RWPE2 (cell line): Measurements from ENCODE around the gene OR5M3.

Source experiments
- ATAC-seq: fragments of 200-7000 bp; cut with Tn5 transposase; 3 replicates; pipeline ENCODE4 v1.9.1; 2021; ENCODE audit warnings: low read depth
- DNase-seq: peaks from one replicate; pipeline ENCODE4 v3.0.0-alpha.2; 2020; ENCODE audit warnings: low spot score
- H3K27ac ChIP-seq: fragments of 450-650 bp; 2 replicates; pipeline ENCODE4 v1.5.1; 2017; ENCODE audit warnings: mild to moderate bottlenecking; ENCODE audit not compliant: poor library complexity, severe bottlenecking
- H3K27me3 ChIP-seq: fragments of 250-450 bp; sonication (Bioruptor Pico); 2 replicates; pipeline ENCODE4 v1.5.1; 2021; ENCODE audit warnings: mild to moderate bottlenecking, moderate library complexity; ENCODE audit not compliant: insufficient read depth, poor library complexity, severe bottlenecking
- H3K36me3 ChIP-seq: fragments of 250-450 bp; sonication (Bioruptor Pico); 2 replicates; pipeline ENCODE4 v1.5.1; 2020; ENCODE audit warnings: low read depth, mild to moderate bottlenecking, moderate library complexity
- H3K4me1 ChIP-seq: fragments of 250-450 bp; sonication (Bioruptor Pico); 2 replicates; pipeline ENCODE4 v1.5.1; 2021; ENCODE audit warnings: mild to moderate bottlenecking, moderate library complexity; ENCODE audit not compliant: insufficient read depth, poor library complexity, severe bottlenecking
- H3K4me3 ChIP-seq: fragments of 250-450 bp; sonication (Bioruptor Pico); 2 replicates; pipeline ENCODE4 v1.5.1; 2021; ENCODE audit warnings: mild to moderate bottlenecking, moderate library complexity; ENCODE audit not compliant: severe bottlenecking
- H3K9me3 ChIP-seq: fragments of 250-450 bp; sonication (Bioruptor Pico); 2 replicates; pipeline ENCODE4 v1.5.1; 2021; ENCODE audit warnings: mild to moderate bottlenecking, moderate library complexity; ENCODE audit not compliant: severe bottlenecking
- TF ChIP-seq, protein P1 (sequence below): fragments of 450-650 bp; IDR thresholded peaks from one replicate; pipeline ENCODE4 v1.5.1; 2017; ENCODE audit warnings: mild to moderate bottlenecking, moderate library complexity; ENCODE audit not compliant: poor library complexity, severe bottlenecking

OR5M3 gene

DNA sequence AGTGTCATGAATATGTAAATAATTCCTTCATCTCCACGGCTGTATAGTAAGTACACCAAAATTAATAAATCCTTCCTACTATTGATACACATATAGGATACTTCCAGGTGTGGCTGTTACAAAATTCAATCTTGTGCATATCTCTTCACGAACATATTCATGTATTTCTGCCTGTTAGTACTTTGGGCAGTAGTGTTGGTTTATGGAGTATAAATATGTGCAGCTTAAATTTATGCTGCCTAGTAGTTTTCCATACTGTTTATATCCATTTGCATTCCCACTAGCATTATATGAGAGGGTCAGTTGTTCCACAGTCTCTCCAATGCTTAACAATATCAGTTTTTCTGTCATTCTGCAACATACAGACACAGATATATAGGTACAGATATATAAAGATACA, 22.0 kb upstream of the OR5M3 start:
- H3K4me1 ChIP-seq: no peaks in the 10 kb centered on the region
- ATAC-seq (no peak), DNase-seq (no peak)
- no peaks in the 10 kb centered on the region for H3K9me3 ChIP-seq
- H3K27ac ChIP-seq: no peak overlapping the region
- TF ChIP-seq, protein P1, sequence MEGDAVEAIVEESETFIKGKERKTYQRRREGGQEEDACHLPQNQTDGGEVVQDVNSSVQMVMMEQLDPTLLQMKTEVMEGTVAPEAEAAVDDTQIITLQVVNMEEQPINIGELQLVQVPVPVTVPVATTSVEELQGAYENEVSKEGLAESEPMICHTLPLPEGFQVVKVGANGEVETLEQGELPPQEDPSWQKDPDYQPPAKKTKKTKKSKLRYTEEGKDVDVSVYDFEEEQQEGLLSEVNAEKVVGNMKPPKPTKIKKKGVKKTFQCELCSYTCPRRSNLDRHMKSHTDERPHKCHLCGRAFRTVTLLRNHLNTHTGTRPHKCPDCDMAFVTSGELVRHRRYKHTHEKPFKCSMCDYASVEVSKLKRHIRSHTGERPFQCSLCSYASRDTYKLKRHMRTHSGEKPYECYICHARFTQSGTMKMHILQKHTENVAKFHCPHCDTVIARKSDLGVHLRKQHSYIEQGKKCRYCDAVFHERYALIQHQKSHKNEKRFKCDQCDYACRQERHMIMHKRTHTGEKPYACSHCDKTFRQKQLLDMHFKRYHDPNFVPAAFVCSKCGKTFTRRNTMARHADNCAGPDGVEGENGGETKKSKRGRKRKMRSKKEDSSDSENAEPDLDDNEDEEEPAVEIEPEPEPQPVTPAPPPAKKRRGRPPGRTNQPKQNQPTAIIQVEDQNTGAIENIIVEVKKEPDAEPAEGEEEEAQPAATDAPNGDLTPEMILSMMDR: no peak
- H3K4me3 ChIP-seq: no peak overlapping the region
- H3K36me3 ChIP-seq: no peaks in the 10 kb centered on the region
- H3K27me3 ChIP-seq: no peaks in the 10 kb centered on the region

- Histone ChIP-seq H3K9me3 (no peaks in the 10 kb centered on the region), H3K4me3 (no peak within 1 kb of the TSS), H3K27me3 (no peaks in the 10 kb centered on the region), H3K36me3 (no peaks in the 10 kb centered on the region), H3K4me1 (no peaks in the 10 kb centered on the region), H3K27ac (no peak within 1 kb of the TSS)
- DNase-seq: no peak
- TF ChIP-seq, protein P1: no peak
- ATAC-seq: no peak
Measured at GRCh38 chr11:56491270-56491669, 18.1 kb upstream of the OR5M3 start, which contains the start of gene OR5M8. Gene OR5M8, minus strand, starts transcription at chr11:56491370. Its CDS starts 0 bp downstream, at chr11:56491370.

DNA sequence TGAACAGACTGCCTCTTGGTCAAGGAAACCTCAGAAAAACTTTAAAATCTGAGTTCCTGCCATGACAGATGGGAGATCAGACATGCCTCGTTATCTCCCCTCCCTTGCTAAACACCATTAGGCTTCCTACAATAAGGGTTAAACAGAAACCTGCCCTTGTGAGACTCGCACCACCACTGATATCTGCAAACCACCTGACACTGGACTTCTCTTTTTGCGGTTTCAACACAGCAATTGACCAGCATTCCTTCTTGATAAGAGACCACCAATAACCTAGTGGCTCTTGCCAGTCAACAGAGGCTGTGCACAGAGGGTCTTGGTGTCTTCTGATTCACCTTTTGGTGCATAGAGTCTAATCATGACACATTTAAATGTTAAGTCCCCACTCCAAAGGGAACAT, 13.6 kb upstream of the OR5M3 start:
- TF ChIP-seq, protein P1: no peak
- no peak for ATAC-seq
- Histone ChIP-seq H3K9me3 (no peaks in the 10 kb centered on the region), H3K27ac (no peak overlapping the region), H3K36me3 (no peaks in the 10 kb centered on the region), H3K4me3 (no peak overlapping the region), H3K27me3 (no peaks in the 10 kb centered on the region), H3K4me1 (no peaks in the 10 kb centered on the region)
- DNase-seq: no peak

- ATAC-seq (no peak), DNase-seq (no peak)
- no peak overlapping the region for H3K4me3 ChIP-seq
- no peaks in the 10 kb centered on the region for H3K36me3 ChIP-seq
- H3K9me3 ChIP-seq: no peaks in the 10 kb centered on the region
- no peaks in the 10 kb centered on the region for H3K27me3 ChIP-seq
- no peaks in the 10 kb centered on the region for H3K4me1 ChIP-seq
- no peak overlapping the region for H3K27ac ChIP-seq
- TF ChIP-seq, protein P1: no peak
Measured at GRCh38 chr11:56474729-56475235, 1.6 kb upstream of the OR5M3 start.

- Histone ChIP-seq H3K27ac (no peak overlapping the region), H3K27me3 (peaks cover 4% of the 10 kb centered on the region), H3K9me3 (no peaks in the 10 kb centered on the region), H3K4me1 (no peaks in the 10 kb centered on the region), H3K36me3 (no peaks in the 10 kb centered on the region), H3K4me3 (no peak overlapping the region)
- ATAC-seq (no peak), DNase-seq (no peak)
- TF ChIP-seq, protein P1: no peak
Measured at GRCh38 chr11:56457076-56457475, 16.1 kb downstream of the OR5M3 start.
